CD14-positive monocyte (primary cell): ENCODE measurements around the gene EXOC3L1. TPM values are rescaled to one million over a fixed set of nuclear protein-coding genes. Genes with fewer than 3 reads are reported as not detected.
A peak's percentile ranks its signal among the peaks of the same experiment; 100 is the strongest.

ENCODE experiments used
- DNase-seq, 3 donors: peaks; one replicate each; pipeline ENCODE4 v3.0.0-alpha.2; 2011 to 2022
- H2AFZ ChIP-seq: 2 replicates; pipeline ENCODE4 v1.6.0; 2012; ENCODE audit warnings: mild to moderate bottlenecking, low read depth, low read length, inconsistent platforms; ENCODE audit not compliant: insufficient read depth, poor library complexity, severe bottlenecking
- H3K27ac ChIP-seq, 2 donors: 1 replicate in 1 of 2; 2 replicates in 1 of 2; pipeline ENCODE4 v1.5.1; 2012 to 2013; ENCODE audit warnings: low read length in 2 of 2, control low read depth in 1 of 2, inconsistent platforms in 1 of 2, low read depth in 1 of 2, mild to moderate bottlenecking in 1 of 2
- H3K27me3 ChIP-seq, 2 donors: one replicate each; pipeline versions ENCODE4 v1.6.0 to v1.6.1; 2011 to 2013; ENCODE audit warnings: low read length in 2 of 2; ENCODE audit not compliant: control insufficient read depth in 2 of 2, insufficient read depth in 2 of 2
- H3K36me3 ChIP-seq, 2 donors: replicated peaks in 1 of 2; 1 replicate in 1 of 2; 2 replicates in 1 of 2; pipeline versions ENCODE4 v1.5.1 to v1.6.1; 2012 to 2013; ENCODE audit warnings: low read length in 2 of 2, control low read depth in 1 of 2, inconsistent platforms in 1 of 2, mild to moderate bottlenecking in 1 of 2; ENCODE audit not compliant: insufficient read depth in 2 of 2, control insufficient read depth in 1 of 2
- H3K4me1 ChIP-seq, 2 donors: 1 replicate in 1 of 2; 2 replicates in 1 of 2; pipeline versions ENCODE4 v1.5.1 to v1.6.1; 2012 to 2013; ENCODE audit warnings: low read length in 2 of 2, control low read depth in 1 of 2, inconsistent platforms in 1 of 2, mild to moderate bottlenecking in 1 of 2, moderate library complexity in 1 of 2; ENCODE audit not compliant: insufficient read depth in 2 of 2, control insufficient read depth in 1 of 2
- H3K4me2 ChIP-seq: replicated peaks from 2 replicates; pipeline ENCODE3; 2012; ENCODE audit warnings: low read length, moderate library complexity, mild to moderate bottlenecking; ENCODE audit not compliant: poor library complexity, severe bottlenecking; ENCODE audit errors: extremely low read depth
- H3K4me3 ChIP-seq, 3 experiments: fragments of 200-600 bp in 1 of 3; sonication (generic) in 1 of 3; replicated peaks in 1 of 3; 1 replicate in 2 of 3; 2 replicates in 1 of 3; pipeline ENCODE4 v1.5.1; 2011 to 2013; ENCODE audit warnings: low read length in 3 of 3, mild to moderate bottlenecking in 3 of 3, control low read depth in 2 of 3, low read depth in 2 of 3, inconsistent platforms in 1 of 3, moderate library complexity in 1 of 3
- H3K79me2 ChIP-seq: 2 replicates; pipeline ENCODE4 v1.6.0; 2012; ENCODE audit warnings: mild to moderate bottlenecking, control low read depth, inconsistent platforms, low read length, moderate library complexity; ENCODE audit not compliant: insufficient read depth
- H3K9ac ChIP-seq: 2 replicates; pipeline ENCODE4 v1.6.0; 2017; ENCODE audit warnings: low read length, mild to moderate bottlenecking; ENCODE audit not compliant: insufficient read depth, poor library complexity, severe bottlenecking
- H3K9me3 ChIP-seq, 2 donors: replicated peaks in 1 of 2; 1 replicate in 1 of 2; 2 replicates in 1 of 2; pipeline versions ENCODE4 v1.5.1 to v1.6.1; 2012 to 2013; ENCODE audit warnings: low read length in 2 of 2, control low read depth in 1 of 2; ENCODE audit not compliant: control insufficient read depth in 1 of 2, insufficient read depth in 1 of 2
- H4K20me1 ChIP-seq: 2 replicates; pipeline ENCODE4 v1.6.0; 2012; ENCODE audit warnings: mild to moderate bottlenecking, low read length, control low read depth, moderate library complexity; ENCODE audit not compliant: insufficient read depth
- H3K27ac Mint-ChIP-seq, 7 donors: one replicate each; pipeline ENCODE4 v1.8.0; 2020; ENCODE audit warnings: mild to moderate bottlenecking in 7 of 7, mixed read lengths in 7 of 7, moderate library complexity in 6 of 7, inconsistent platforms in 2 of 7
- H3K27me3 Mint-ChIP-seq, 3 donors: one replicate each; pipeline ENCODE4 v1.8.0; 2021 to 2022; ENCODE audit warnings: low read depth in 3 of 3, mild to moderate bottlenecking in 3 of 3, mixed read lengths in 3 of 3, moderate library complexity in 3 of 3, inconsistent platforms in 1 of 3
- H3K36me3 Mint-ChIP-seq, 2 donors: one replicate each; pipeline ENCODE4 v1.8.0; 2020; ENCODE audit warnings: mixed read lengths in 2 of 2, inconsistent platforms in 1 of 2, mild to moderate bottlenecking in 1 of 2
- H3K4me1 Mint-ChIP-seq: one replicate; pipeline ENCODE4 v1.8.0; 2020; ENCODE audit warnings: mild to moderate bottlenecking, mixed read lengths
- H3K4me3 Mint-ChIP-seq, 2 donors: one replicate each; pipeline ENCODE4 v1.8.0; 2020; ENCODE audit warnings: mild to moderate bottlenecking in 2 of 2, mixed read lengths in 2 of 2, moderate library complexity in 1 of 2
- H3K9me3 Mint-ChIP-seq, 7 donors: one replicate each; pipeline ENCODE4 v1.8.0; 2020 to 2022; ENCODE audit warnings: mixed read lengths in 7 of 7, mild to moderate bottlenecking in 6 of 7, moderate library complexity in 6 of 7, inconsistent platforms in 2 of 7
- CTCF ChIP-seq: fragments of 200-600 bp; IDR thresholded peaks from one replicate; pipeline ENCODE4 v1.8.0; 2022; ENCODE audit warnings: antibody characterized with exemption, mild to moderate bottlenecking
- WGBS: methylation state at CpG from one replicate; pipeline ENCODE4 v1.1.5; 2013; ENCODE audit warnings: missing lambda C conversion rate; ENCODE audit not compliant: insufficient coverage; 5-methylcytosine and 5-hydroxymethylcytosine counted together
- intact Hi-C, 2 donors: fragments of 100-400 bp; cut with micrococcal nuclease; formaldehyde crosslinking; loops; one replicate each; pipeline versions ENCODE4 v1.15.0 to v1.15.1; 2023
- polyA plus RNA-seq, 3 donors: library from polyadenylated mRNA; depleted of rRNA in 1 of 3; unstranded in 2 of 3; stranded (reverse) in 1 of 3; fragments of 300-500 nt in 2 of 3; fragments of >200 nt in 1 of 3; fragmentation: Illumina TruSeq in 2 of 3; gene quantifications; 1 replicate in 2 of 3; 2 replicates in 1 of 3; pipeline ENCODE4 v1.2.3, GENCODE V29; 2012 to 2021

The EXOC3L1 gene
- polyA plus RNA-seq, 3 donors: 2.8 to 3.7 (median 3.0) TPM

- Mint-ChIP-seq H3K27me3 (peaks cover 50 to 89% (median 63%) of the 10 kb centered on the region in 3 donors), H3K4me3 (peak overlapping the region; percentile 80 to 93), H3K9me3 (peaks cover 0 to 19% (median 5%) of the 10 kb centered on the region in 7 donors), H3K27ac (no peak overlapping the region), H3K4me1 (peaks cover 50% of the 10 kb centered on the region), H3K36me3 (peaks cover 34 to 37% of the 10 kb centered on the region in 2 donors)
- Histone ChIP-seq H3K4me1 (peaks cover 62 to 70% of the 10 kb centered on the region in 2 donors), H2AFZ (peak overlapping the region; percentile 70), H3K27ac (no peak overlapping the region), H4K20me1 (peaks cover 32% of the 10 kb centered on the region), H3K9ac (peak overlapping the region; percentile 15), H3K4me2 (peak overlapping the region; percentile 75), H3K36me3 (no peaks in the 10 kb centered on the region), H3K9me3 (no peaks in the 10 kb centered on the region), H3K79me2 (no peaks in the 10 kb centered on the region), H3K27me3 (peaks cover 13 to 52% of the 10 kb centered on the region in 2 donors), H3K4me3 (peak overlapping the region in 2 of 3 experiments; percentile 15 to 69)
- DNase-seq: no peak
- WGBS: 32% methylated on average over 31 of the region's 31 CpGs
- intact Hi-C loops: no loop called here
- no peak for TF ChIP-seq CTCF
Observed at GRCh38 chr16:67174706-67175231, 15.2 kb downstream of the EXOC3L1 start.

GRCh38 chr16:67173808-67174705, 15.9 kb downstream of the EXOC3L1 start:
- Histone ChIP-seq H3K9me3 (no peaks in the 10 kb centered on the region), H3K9ac (peak overlapping the region; percentile 15), H3K79me2 (no peaks in the 10 kb centered on the region), H3K4me2 (peak overlapping the region; percentile 75), H3K4me3 (peak overlapping the region; percentile 11 to 69 (median 35)), H2AFZ (peak overlapping the region; percentile 70), H3K27me3 (peaks cover 13 to 57% of the 10 kb centered on the region in 2 donors), H3K36me3 (no peaks in the 10 kb centered on the region), H3K4me1 (peaks cover 69 to 77% of the 10 kb centered on the region in 2 donors), H3K27ac (peak overlapping the region; percentile 29 to 31), H4K20me1 (peaks cover 29% of the 10 kb centered on the region)
- peak; percentile 10 for TF ChIP-seq CTCF
- H3K4me3 Mint-ChIP-seq: peak overlapping the region; percentile 80 to 93
- H3K36me3 Mint-ChIP-seq: peaks cover 30 to 36% of the 10 kb centered on the region in 2 donors
- peak; percentile 78 to 83 (median 81) for DNase-seq
- H3K27ac Mint-ChIP-seq: peak overlapping the region in 6 of 7 donors; percentile 70 to 90 (median 80)
- intact Hi-C loops: no loop called here
- peaks cover 0 to 19% (median 5%) of the 10 kb centered on the region in 7 donors for H3K9me3 Mint-ChIP-seq
- peaks cover 57% of the 10 kb centered on the region for H3K4me1 Mint-ChIP-seq
- peaks cover 53 to 89% (median 66%) of the 10 kb centered on the region in 3 donors for H3K27me3 Mint-ChIP-seq
- WGBS: under 1% methylated on average over 63 of the region's 71 CpGs
